Progenitor cell of endocrine pancreas (in vitro differentiated cells): ENCODE data around the gene TNFAIP8. TPM values are rescaled to one million over a fixed set of nuclear protein-coding genes. Genes with fewer than 3 reads are reported as not detected.

Source experiments
- DNase-seq: peaks from one replicate; pipeline ENCODE4 v3.0.0; 2021; ENCODE audit warnings: low spot score; ENCODE audit not compliant: unreplicated experiment
- H3K27ac Mint-ChIP-seq: 2 replicates; pipeline ENCODE4 v1.8.0; 2021; ENCODE audit warnings: mild to moderate bottlenecking, moderate library complexity, mixed read lengths
- H3K27me3 Mint-ChIP-seq: 2 replicates; pipeline ENCODE4 v1.8.0; 2021; ENCODE audit warnings: mixed read lengths
- H3K36me3 Mint-ChIP-seq: 2 replicates; pipeline ENCODE4 v1.8.0; 2022; ENCODE audit warnings: mixed read lengths; ENCODE audit not compliant: insufficient read depth
- H3K4me1 Mint-ChIP-seq: 2 replicates; pipeline ENCODE4 v1.8.0; 2021; ENCODE audit warnings: low read depth, mixed read lengths
- H3K4me3 Mint-ChIP-seq: 2 replicates; pipeline ENCODE4 v1.8.0; 2021; ENCODE audit warnings: low read depth, mild to moderate bottlenecking, moderate library complexity, mixed read lengths
- H3K9me3 Mint-ChIP-seq: 2 replicates; pipeline ENCODE4 v1.8.0; 2021; ENCODE audit warnings: low read depth, mixed read lengths
- total RNA-seq: library from RNA; stranded (reverse); gene quantifications from 2 replicates; pipeline ENCODE4 v1.2.1, GENCODE V29; 2021
- TF ChIP-seq, protein P1 (sequence below): fragments of 200-600 bp; sonication (generic); IDR thresholded peaks from one replicate; pipeline ENCODE4 v1.5.0; 2021; ENCODE audit warnings: antibody characterized with exemption, mild to moderate bottlenecking; ENCODE audit not compliant: unreplicated experiment

Gene TNFAIP8
- total RNA-seq, 1 donor from 2014 or later, result 8.0 TPM

DNA sequence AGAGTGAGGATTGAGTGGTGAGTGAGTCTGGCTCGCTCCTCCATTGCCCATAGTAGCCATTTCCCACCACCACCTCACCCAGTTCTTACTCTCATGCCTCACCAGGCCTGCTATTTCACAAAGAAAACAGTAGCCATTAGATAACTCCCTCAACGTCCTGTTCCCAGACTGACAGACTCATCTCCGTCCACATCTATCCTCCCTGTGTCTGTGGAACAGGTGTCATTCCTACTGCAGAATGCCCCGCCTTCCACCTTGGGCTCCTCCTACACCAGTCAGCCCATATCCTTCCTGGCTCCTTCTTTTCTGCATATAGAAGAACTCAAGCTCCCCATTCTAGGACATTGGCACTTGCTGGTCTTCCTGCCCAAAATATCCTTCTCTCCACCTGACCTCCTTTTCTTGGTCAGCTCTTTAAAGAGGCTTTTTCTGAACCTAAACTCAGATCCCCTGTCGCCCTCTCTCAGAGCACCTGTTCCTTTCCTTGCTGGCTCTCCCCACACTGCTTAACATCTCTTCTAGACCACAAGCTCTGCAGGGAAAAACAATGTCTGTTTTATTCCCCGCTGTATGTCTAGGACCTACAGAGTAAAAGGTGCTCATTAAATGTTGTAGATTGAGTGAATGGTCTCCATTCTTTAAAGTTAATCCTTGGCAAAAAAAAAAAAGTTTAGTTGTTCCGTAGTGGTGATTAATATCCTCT, 3.2 kb downstream of the TNFAIP8 start:
- Mint-ChIP-seq H3K27ac (no peak overlapping the region), H3K36me3 (no peaks in the 10 kb centered on the region), H3K27me3 (peaks cover 30% of the 10 kb centered on the region), H3K9me3 (no peaks in the 10 kb centered on the region), H3K4me3 (no peak overlapping the region), H3K4me1 (peaks cover 25% of the 10 kb centered on the region)
- DNase-seq, result no peak
- TF ChIP-seq, protein P1, sequence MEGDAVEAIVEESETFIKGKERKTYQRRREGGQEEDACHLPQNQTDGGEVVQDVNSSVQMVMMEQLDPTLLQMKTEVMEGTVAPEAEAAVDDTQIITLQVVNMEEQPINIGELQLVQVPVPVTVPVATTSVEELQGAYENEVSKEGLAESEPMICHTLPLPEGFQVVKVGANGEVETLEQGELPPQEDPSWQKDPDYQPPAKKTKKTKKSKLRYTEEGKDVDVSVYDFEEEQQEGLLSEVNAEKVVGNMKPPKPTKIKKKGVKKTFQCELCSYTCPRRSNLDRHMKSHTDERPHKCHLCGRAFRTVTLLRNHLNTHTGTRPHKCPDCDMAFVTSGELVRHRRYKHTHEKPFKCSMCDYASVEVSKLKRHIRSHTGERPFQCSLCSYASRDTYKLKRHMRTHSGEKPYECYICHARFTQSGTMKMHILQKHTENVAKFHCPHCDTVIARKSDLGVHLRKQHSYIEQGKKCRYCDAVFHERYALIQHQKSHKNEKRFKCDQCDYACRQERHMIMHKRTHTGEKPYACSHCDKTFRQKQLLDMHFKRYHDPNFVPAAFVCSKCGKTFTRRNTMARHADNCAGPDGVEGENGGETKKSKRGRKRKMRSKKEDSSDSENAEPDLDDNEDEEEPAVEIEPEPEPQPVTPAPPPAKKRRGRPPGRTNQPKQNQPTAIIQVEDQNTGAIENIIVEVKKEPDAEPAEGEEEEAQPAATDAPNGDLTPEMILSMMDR, result no peak

DNA sequence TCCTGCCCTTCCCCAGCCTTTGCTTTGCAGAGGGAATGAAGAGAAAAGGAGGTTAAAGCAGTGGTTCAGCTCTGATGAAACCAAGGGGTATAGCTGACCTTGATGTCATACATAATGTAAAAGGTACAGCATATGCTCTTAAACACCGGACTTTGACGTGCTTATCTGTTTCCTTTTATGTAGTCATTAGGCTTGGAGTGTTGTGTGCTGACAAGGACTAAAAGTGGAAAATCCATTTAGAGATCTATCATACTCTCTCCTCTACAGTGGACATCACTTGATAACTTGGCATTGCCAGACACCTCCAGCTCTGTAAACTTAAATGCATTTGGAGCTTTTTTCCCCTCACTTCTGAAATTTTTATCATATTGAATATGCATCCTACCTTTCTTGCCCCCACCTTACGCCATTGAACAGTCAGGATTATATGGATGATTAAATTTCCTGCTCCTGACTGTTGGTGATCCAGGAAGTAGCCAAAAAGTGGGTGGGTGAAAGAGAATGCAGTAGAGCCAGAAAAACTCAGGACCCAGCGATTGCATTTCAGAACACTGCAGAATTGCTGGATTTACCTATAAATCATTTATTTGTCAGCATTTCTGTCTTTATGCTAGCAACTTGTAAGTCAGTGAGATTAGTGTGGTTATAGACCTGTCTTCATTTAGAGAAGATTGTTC, 4.1 kb downstream of the TNFAIP8 start:
- Mint-ChIP-seq H3K9me3 (no peaks in the 10 kb centered on the region), H3K4me3 (no peak overlapping the region), H3K4me1 (peaks cover 25% of the 10 kb centered on the region), H3K36me3 (no peaks in the 10 kb centered on the region), H3K27me3 (peaks cover 29% of the 10 kb centered on the region), H3K27ac (no peak overlapping the region)
- no peak for DNase-seq
- TF ChIP-seq, protein P1, result no peak

GRCh38 chr5:119360905-119361593, 5.2 kb downstream of the TNFAIP8 start:
- no peak overlapping the region for H3K4me3 Mint-ChIP-seq
- TF ChIP-seq, protein P1, result no peak
- no peak overlapping the region for H3K27ac Mint-ChIP-seq
- H3K36me3 Mint-ChIP-seq, result peaks cover 1% of the 10 kb centered on the region
- H3K9me3 Mint-ChIP-seq, result no peaks in the 10 kb centered on the region
- no peak for DNase-seq
- peaks cover 23% of the 10 kb centered on the region for H3K4me1 Mint-ChIP-seq
- peaks cover 25% of the 10 kb centered on the region for H3K27me3 Mint-ChIP-seq

DNA sequence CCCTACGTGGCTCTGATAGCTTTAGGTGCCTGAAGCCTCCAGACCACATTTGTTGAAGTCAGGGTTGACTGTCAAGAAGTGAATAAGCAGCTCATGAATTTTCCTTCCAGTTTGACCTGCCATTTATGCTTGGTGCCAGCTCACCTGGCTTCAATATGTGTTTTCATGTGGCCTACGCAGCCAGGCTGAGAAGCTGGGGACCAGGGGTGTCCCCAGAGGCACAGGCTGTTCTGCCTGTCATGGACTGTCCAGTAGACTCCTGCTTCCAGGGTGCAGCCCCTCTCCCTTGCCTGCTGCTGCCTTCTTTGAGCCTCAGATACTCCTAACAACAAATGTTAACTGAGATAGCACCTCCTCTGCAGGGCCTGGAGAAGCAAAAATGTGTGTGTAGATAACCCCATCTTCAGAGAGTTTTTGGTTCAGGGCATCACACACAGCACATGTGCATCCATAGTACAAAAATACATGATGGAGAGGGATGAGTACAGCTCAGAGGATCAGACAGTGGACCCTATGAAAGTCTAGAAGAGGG, 5.8 kb downstream of the TNFAIP8 start:
- H3K4me3 Mint-ChIP-seq, result no peak overlapping the region
- H3K27ac Mint-ChIP-seq, result no peak overlapping the region
- peaks cover 19% of the 10 kb centered on the region for H3K4me1 Mint-ChIP-seq
- H3K36me3 Mint-ChIP-seq, result peaks cover 1% of the 10 kb centered on the region
- TF ChIP-seq, protein P1, result no peak
- H3K9me3 Mint-ChIP-seq, result no peaks in the 10 kb centered on the region
- no peak for DNase-seq
- H3K27me3 Mint-ChIP-seq, result peaks cover 20% of the 10 kb centered on the region

GRCh38 chr5:119362714-119363113, 6.9 kb downstream of the TNFAIP8 start:
- no peaks in the 10 kb centered on the region for H3K9me3 Mint-ChIP-seq
- TF ChIP-seq, protein P1, result no peak
- H3K27ac Mint-ChIP-seq, result no peak overlapping the region
- peaks cover 9% of the 10 kb centered on the region for H3K27me3 Mint-ChIP-seq
- H3K4me1 Mint-ChIP-seq, result peaks cover 10% of the 10 kb centered on the region
- peaks cover 1% of the 10 kb centered on the region for H3K36me3 Mint-ChIP-seq
- DNase-seq, result no peak
- H3K4me3 Mint-ChIP-seq, result no peak overlapping the region
